ENCODE data around the gene NGEF.

DNA sequence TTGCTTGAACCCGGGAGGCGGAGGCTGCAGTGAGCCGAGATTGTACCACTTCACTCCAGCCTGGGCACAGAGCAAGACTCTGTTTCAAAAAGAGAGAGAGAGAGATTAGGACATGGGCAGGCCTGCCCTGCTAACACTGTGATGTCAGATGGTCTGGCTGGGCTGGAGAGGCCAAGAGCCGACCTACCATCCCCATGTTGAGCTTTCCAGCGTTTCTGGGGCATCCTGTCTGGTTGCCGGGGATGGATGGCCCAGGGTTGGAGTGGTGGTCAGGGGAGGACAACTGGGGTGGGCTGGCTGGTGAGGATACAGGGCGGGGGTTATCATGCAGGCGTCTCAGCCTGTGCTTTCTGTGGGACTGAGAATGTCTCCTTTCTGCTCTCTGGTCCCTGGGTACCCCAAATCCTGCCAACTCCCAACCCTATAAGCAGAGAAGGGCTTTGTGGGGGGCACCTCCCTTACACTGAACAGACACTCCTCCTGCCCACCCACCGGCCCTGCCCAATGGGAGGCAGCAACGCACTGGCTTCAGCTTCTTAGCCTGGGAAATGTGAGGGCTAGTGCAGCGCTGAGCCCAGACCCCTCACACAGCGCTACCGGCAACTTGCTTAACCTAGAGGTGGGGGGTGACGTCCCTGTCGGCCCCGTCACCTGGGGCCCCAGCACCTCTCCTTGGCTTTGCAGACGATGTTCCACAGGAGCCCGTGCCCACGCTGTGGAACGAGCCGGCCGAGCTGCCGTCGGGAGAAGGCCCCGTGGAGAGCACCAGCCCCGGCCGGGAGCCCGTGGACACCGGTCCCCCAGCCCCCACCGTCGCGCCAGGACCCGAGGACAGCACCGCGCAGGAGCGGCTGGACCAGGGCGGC lies 137.6 kb downstream of the NGEF start:
- no peak for TF ChIP-seq POLR2A (IDR thresholded peaks at IDR 0.05)
- TF ChIP-seq, protein P1, sequence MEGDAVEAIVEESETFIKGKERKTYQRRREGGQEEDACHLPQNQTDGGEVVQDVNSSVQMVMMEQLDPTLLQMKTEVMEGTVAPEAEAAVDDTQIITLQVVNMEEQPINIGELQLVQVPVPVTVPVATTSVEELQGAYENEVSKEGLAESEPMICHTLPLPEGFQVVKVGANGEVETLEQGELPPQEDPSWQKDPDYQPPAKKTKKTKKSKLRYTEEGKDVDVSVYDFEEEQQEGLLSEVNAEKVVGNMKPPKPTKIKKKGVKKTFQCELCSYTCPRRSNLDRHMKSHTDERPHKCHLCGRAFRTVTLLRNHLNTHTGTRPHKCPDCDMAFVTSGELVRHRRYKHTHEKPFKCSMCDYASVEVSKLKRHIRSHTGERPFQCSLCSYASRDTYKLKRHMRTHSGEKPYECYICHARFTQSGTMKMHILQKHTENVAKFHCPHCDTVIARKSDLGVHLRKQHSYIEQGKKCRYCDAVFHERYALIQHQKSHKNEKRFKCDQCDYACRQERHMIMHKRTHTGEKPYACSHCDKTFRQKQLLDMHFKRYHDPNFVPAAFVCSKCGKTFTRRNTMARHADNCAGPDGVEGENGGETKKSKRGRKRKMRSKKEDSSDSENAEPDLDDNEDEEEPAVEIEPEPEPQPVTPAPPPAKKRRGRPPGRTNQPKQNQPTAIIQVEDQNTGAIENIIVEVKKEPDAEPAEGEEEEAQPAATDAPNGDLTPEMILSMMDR (IDR thresholded peaks at IDR 0.05) = no peak
